Neural progenitor cell (in vitro differentiated cells): ENCODE measurements around the gene ASXL1. TPM values are rescaled to one million over a fixed set of nuclear protein-coding genes. Genes with fewer than 3 reads are reported as not detected.
A peak's percentile ranks its signal among the peaks of the same experiment; 100 is the strongest.

Experiments
- DNase-seq: peaks from one replicate; pipeline ENCODE4 v3.0.0-alpha.2; 2016; ENCODE audit warnings: low spot score
- H2AFZ ChIP-seq: fragments of 200-600 bp; sonication (generic); replicated peaks from 2 replicates; pipeline ENCODE4 v1.6.1; 2016; ENCODE audit warnings: antibody characterized with exemption
- H3F3A ChIP-seq: fragments of 200-600 bp; sonication (generic); 2 replicates; pipeline ENCODE4 v1.6.1; 2016; ENCODE audit warnings: antibody characterized with exemption, low read depth
- H3K27ac ChIP-seq: fragments of 200-600 bp; sonication (generic); 2 replicates; pipeline ENCODE4 v1.5.1; 2016; ENCODE audit warnings: mild to moderate bottlenecking
- H3K27me3 ChIP-seq: fragments of 200-600 bp; sonication (generic); 2 replicates; pipeline ENCODE4 v1.6.1; 2016; ENCODE audit warnings: mild to moderate bottlenecking, moderate library complexity
- H3K36me3 ChIP-seq: fragments of 200-600 bp; sonication (generic); 2 replicates; pipeline ENCODE4 v1.5.1; 2016
- H3K4me1 ChIP-seq: fragments of 200-600 bp; sonication (generic); 2 replicates; pipeline ENCODE4 v1.6.1; 2016; ENCODE audit warnings: mixed run types
- H3K4me2 ChIP-seq: fragments of 200-600 bp; sonication (generic); 2 replicates; pipeline ENCODE4 v1.6.1; 2016
- H3K4me3 ChIP-seq: fragments of 200-600 bp; sonication (generic); 2 replicates; pipeline ENCODE4 v1.5.1; 2016
- H3K79me2 ChIP-seq: fragments of 200-600 bp; sonication (generic); 2 replicates; pipeline ENCODE4 v1.6.1; 2016; ENCODE audit warnings: low read depth
- H3K9ac ChIP-seq: fragments of 200-600 bp; sonication (generic); 2 replicates; pipeline ENCODE4 v1.6.1; 2016
- H3K9me3 ChIP-seq: fragments of 200-600 bp; sonication (generic); 2 replicates; pipeline ENCODE4 v1.5.1; 2016; ENCODE audit warnings: low read depth
- H4K20me1 ChIP-seq: fragments of 200-600 bp; sonication (generic); 2 replicates; pipeline ENCODE4 v1.6.1; 2016; ENCODE audit warnings: low read depth
- H3K27ac Mint-ChIP-seq: 3 replicates; pipeline ENCODE4 v1.8.0; 2021; ENCODE audit warnings: mixed read lengths
- H3K27me3 Mint-ChIP-seq: 2 replicates; pipeline ENCODE4 v1.8.0; 2022; ENCODE audit warnings: low read depth, mild to moderate bottlenecking, inconsistent platforms, moderate library complexity, mixed read lengths; ENCODE audit not compliant: insufficient read depth
- H3K36me3 Mint-ChIP-seq: 3 replicates; pipeline ENCODE4 v1.8.0; 2021; ENCODE audit warnings: mixed read lengths
- H3K4me1 Mint-ChIP-seq: 3 replicates; pipeline ENCODE4 v1.8.0; 2021; ENCODE audit warnings: mixed read lengths
- H3K4me3 Mint-ChIP-seq: 3 replicates; pipeline ENCODE4 v1.8.0; 2021; ENCODE audit warnings: mild to moderate bottlenecking, moderate library complexity, mixed read lengths
- H3K9me3 Mint-ChIP-seq: 3 replicates; pipeline ENCODE4 v1.8.0; 2020; ENCODE audit warnings: mixed read lengths
- EZH2 ChIP-seq: fragments of 200-600 bp; sonication (generic); IDR thresholded peaks from 2 replicates; pipeline ENCODE4 v1.6.1; 2017; ENCODE audit warnings: antibody characterized with exemption, mild to moderate bottlenecking, moderate library complexity
- EZH2phosphoT487 ChIP-seq: fragments of 200-600 bp; sonication (generic); IDR thresholded peaks from 2 replicates; pipeline ENCODE4 v1.6.1; 2017; ENCODE audit warnings: antibody characterized with exemption
- total RNA-seq: library from RNA; depleted of rRNA; stranded (reverse); fragments of >200 nt; gene quantifications from 2 replicates; pipeline ENCODE4 v1.2.3, GENCODE V29; 2015; ENCODE audit warnings: low replicate concordance
- TF ChIP-seq, protein P1 (sequence below): fragments of 200-600 bp; sonication (generic); IDR thresholded peaks from 2 replicates; pipeline ENCODE4 v1.5.1; 2017; ENCODE audit warnings: antibody characterized with exemption, mild to moderate bottlenecking

Gene ASXL1
- 48.2 and 64.0 TPM in 2 replicates for total RNA-seq

DNA sequence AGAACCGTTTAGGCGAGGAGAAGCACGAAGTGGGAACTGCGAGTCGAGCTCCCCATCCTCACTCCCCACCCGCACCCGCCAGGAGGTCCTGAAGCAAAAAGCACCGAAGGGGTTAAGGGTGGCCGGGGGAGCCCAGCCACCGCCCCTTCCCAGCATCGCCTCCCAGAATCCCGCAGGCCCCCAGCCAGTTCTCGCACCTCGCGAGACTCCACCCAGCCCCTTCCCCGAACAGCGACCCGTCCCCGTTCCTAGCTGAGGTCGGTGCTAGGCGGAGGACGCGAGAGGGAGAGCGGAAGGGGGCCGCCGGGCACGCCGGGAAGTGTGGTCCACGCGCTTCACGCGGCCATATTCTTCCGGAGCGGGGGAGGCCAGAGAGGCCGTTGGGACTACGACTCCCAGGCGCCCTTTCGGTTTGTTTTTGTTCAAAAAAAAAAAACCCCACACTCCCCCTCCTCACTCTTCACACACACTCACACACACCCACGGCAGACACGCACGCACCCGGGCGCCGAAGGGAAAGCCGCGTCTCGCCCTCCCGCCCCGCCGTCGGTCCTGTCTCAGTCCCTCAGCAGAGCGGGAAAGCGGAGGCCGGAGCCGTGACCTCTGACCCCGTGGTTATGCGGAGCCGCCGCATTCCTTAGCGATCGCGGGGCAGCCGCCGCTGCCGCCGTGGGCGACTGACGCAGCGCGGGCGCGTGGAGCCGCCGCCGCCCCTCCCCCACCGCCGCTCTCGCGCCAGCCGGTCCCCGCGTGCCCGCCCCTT is at the start of gene ASXL1:
ASXL1 (plus strand) TSS at position 463 of the 763 bp plus-strand sequence. CDS start 445 bp downstream, outside the sequence.
- Mint-ChIP-seq H3K27ac (peak within 1 kb of the TSS; percentile 98), H3K9me3 (no peaks in the 10 kb centered on the region), H3K36me3 (peaks cover 9% of the 10 kb centered on the region), H3K27me3 (peaks cover 8% of the 10 kb centered on the region), H3K4me1 (peaks cover 33% of the 10 kb centered on the region), H3K4me3 (peak within 1 kb of the TSS; percentile 95)
- Histone ChIP-seq H3K4me3 (peak within 1 kb of the TSS; percentile 93), H3K9ac (peak within 1 kb of the TSS; percentile 52), H3K4me2 (peak within 1 kb of the TSS; percentile 81), H3K9me3 (no peaks in the 10 kb centered on the region), H3K79me2 (peaks cover 45% of the 10 kb centered on the region), H4K20me1 (peaks cover 41% of the 10 kb centered on the region), H3K36me3 (no peaks in the 10 kb centered on the region), H2AFZ (peak within 1 kb of the TSS; percentile 74), H3K27ac (peak within 1 kb of the TSS; percentile 93), H3K27me3 (peaks cover 5% of the 10 kb centered on the region), H3F3A (peaks cover 12% of the 10 kb centered on the region), H3K4me1 (peaks cover 6% of the 10 kb centered on the region)
- TF ChIP-seq, protein P1, sequence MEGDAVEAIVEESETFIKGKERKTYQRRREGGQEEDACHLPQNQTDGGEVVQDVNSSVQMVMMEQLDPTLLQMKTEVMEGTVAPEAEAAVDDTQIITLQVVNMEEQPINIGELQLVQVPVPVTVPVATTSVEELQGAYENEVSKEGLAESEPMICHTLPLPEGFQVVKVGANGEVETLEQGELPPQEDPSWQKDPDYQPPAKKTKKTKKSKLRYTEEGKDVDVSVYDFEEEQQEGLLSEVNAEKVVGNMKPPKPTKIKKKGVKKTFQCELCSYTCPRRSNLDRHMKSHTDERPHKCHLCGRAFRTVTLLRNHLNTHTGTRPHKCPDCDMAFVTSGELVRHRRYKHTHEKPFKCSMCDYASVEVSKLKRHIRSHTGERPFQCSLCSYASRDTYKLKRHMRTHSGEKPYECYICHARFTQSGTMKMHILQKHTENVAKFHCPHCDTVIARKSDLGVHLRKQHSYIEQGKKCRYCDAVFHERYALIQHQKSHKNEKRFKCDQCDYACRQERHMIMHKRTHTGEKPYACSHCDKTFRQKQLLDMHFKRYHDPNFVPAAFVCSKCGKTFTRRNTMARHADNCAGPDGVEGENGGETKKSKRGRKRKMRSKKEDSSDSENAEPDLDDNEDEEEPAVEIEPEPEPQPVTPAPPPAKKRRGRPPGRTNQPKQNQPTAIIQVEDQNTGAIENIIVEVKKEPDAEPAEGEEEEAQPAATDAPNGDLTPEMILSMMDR = no peak
- TF ChIP-seq EZH2phosphoT487 = no peak
- TF ChIP-seq EZH2 = no peak
- peak; percentile 99 for DNase-seq

DNA sequence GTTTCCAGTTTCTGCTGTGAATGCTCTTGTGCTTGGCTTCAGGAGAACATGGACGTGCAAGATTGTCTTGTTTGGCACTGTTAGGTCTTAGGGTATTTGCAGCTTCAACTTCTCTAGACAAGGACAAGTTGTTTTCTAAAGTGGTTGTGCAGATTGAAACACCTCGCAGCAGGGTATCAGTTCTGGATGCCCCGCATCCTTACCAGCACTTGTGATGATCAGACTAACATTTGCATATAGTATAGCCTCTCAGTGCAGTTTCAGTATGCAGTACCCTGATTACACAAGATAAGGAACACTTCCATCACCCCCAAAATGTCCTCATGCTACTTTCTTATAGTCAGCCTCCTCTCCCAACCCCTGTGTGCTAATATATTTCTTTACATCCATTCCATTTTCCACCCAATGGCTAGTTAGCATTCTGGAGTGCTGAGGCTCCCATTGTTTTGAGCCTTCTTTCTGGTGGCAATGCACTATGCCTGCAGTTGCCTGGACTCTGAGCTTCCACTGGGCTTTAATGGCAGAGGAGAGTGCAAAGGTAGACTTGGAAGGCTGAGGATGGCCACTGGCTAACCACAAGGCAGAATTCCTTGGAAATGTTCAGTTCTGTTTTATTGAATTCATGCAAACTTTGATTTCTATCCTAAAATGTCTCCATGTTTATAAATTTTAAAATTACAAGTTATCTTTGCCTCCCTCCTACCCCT is 45.3 kb upstream of the ASXL1 start:
- Histone ChIP-seq H3K4me3 (no peak overlapping the region), H3F3A (no peaks in the 10 kb centered on the region), H3K27me3 (no peaks in the 10 kb centered on the region), H3K36me3 (peaks cover 3% of the 10 kb centered on the region), H3K9me3 (no peaks in the 10 kb centered on the region), H2AFZ (no peak overlapping the region), H3K9ac (no peak overlapping the region), H3K79me2 (no peaks in the 10 kb centered on the region), H3K4me1 (no peaks in the 10 kb centered on the region), H3K4me2 (no peak overlapping the region), H4K20me1 (peaks cover 3% of the 10 kb centered on the region), H3K27ac (no peak overlapping the region)
- TF ChIP-seq EZH2phosphoT487 = no peak
- TF ChIP-seq, protein P1 = no peak
- TF ChIP-seq EZH2 = no peak
- H3K4me1 Mint-ChIP-seq = no peaks in the 10 kb centered on the region
- no peaks in the 10 kb centered on the region for H3K9me3 Mint-ChIP-seq
- peaks cover 3% of the 10 kb centered on the region for H3K27me3 Mint-ChIP-seq
- H3K4me3 Mint-ChIP-seq = no peak overlapping the region
- peaks cover 41% of the 10 kb centered on the region for H3K36me3 Mint-ChIP-seq
- no peak overlapping the region for H3K27ac Mint-ChIP-seq
- DNase-seq = no peak

DNA sequence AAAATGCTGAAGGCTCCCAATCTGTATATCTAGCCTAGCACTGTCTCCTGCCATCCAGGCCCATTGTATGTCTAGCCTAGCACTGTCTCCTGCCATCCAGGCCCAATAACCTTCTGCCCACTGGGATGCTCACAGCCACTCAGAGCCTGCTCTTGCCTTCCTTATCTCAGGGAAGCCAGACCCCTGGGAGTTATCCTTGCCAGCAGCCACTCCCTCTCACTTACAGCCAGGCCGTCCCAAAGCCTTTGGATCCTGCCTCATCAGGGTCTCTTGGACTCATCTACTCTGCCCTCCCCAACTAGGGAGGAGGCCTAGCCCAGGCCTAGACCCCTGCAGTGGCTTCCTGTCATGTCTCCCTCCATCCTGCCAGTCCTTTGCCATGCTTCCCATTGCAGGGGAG is 43.4 kb upstream of the ASXL1 start:
- H3K9me3 ChIP-seq = no peaks in the 10 kb centered on the region
- H3K4me3 Mint-ChIP-seq = no peak overlapping the region
- H3K36me3 ChIP-seq = peaks cover 3% of the 10 kb centered on the region
- H3K27ac ChIP-seq = no peak overlapping the region
- no peak overlapping the region for H3K4me3 ChIP-seq
- peaks cover 3% of the 10 kb centered on the region for H3K27me3 Mint-ChIP-seq
- no peaks in the 10 kb centered on the region for H3F3A ChIP-seq
- H3K4me1 Mint-ChIP-seq = no peaks in the 10 kb centered on the region
- H2AFZ ChIP-seq = no peak overlapping the region
- no peak overlapping the region for H3K9ac ChIP-seq
- TF ChIP-seq EZH2 = no peak
- TF ChIP-seq, protein P1 = no peak
- no peak for TF ChIP-seq EZH2phosphoT487
- H3K4me2 ChIP-seq = no peak overlapping the region
- H3K9me3 Mint-ChIP-seq = no peaks in the 10 kb centered on the region
- H3K36me3 Mint-ChIP-seq = peaks cover 41% of the 10 kb centered on the region
- H4K20me1 ChIP-seq = peaks cover 3% of the 10 kb centered on the region
- H3K79me2 ChIP-seq = no peaks in the 10 kb centered on the region
- no peaks in the 10 kb centered on the region for H3K4me1 ChIP-seq
- H3K27ac Mint-ChIP-seq = no peak overlapping the region
- DNase-seq = no peak
- H3K27me3 ChIP-seq = no peaks in the 10 kb centered on the region
